GM19238 (cell line): Measurements from ENCODE around the gene SND1.

ENCODE experiments used
- DNase-seq: peaks from one replicate; pipeline ENCODE4 v3.0.0; 2011; ENCODE audit warnings: low spot score; ENCODE audit not compliant: insufficient read length

SND1 gene

DNA sequence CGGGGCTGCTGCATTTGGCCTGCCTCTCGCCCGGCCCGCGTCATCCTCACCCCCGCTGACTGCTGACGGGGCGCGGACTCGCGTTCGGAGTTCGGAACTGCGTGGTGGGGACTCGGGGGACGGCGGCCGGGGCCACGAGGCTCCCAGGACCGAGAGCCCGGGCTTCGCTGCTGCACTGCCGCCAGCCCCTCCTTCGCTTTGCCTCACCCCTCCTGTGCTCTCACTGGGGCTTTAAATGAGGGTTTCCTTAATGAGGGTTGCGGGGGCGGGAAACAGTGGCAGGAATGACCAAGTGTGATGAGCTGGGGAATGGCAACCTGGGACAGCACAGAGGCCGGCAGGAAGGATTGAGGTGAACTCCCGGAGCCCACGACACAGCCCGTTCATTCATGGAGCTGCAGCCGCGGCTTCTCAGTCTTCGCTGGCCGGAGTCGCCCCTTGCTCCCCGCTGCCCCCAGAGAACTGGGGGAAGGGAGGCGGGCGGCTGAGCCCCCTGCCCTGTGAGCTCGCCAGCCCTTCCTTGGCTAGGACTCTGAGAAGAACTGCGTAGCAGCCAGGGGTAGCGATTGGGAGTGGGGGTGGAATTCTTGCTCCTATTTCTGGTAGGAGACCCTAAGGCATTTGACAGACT is 380.7 kb downstream of the SND1 start:
- DNase-seq, result peak; percentile 26

DNA sequence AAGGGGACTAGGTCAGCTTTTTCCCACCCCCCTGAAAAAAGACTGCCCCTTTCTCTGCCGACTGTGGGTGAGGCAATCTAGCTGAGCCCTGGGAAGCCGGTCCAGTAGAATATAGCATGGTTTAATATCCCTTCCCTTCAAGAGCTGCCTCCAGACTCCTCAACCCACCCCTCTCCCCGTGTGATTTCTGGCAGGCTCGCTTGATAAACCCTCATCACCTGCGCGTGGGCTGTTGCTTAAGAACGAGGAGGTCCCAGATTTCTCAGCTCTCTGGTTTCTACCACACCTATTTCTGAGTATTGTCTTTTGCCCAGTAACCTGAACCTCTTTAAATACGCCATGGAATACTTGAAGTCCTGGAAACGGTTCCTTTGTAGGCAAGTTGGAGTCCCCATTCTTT is 381.3 kb downstream of the SND1 start:
- DNase-seq, result no peak

DNA sequence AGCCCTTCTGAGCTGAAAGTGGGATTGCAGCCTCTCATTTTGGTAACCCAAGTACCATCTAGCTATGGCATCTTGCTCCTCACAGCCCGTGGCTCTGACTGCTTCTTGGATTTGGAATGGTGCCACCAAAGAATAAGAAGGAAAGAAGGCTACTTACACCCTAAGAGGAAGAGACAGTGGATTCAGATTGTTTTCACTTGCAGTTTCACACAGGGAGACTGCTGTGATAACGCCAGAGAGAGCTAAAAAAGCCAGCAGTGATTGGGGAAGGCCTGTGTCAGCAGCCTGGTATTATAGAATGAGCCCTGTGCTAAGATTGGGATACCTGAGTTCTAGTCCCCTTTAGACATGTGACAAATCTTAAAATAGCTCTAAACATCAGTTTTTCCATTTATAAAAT is 382.8 kb downstream of the SND1 start:
- DNase-seq, result no peak

DNA sequence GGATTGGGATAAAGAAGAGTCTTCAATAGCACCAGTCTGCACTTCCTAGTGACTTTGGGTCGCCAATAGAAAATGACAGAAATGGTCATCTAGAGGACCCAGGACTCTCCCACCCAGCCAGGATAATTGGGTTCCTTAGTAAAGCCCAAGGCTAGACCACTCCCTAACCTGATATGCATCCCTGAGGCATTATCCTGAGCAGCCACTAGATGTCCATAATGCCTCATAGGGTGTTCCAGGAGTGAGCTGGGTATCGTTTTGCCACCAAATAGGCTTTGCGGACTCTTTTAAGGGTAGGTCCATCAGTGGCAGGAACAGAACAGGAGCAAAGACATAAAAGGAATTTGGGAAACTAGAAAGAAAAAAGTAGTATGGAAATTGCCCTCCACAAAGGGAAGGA is 383.7 kb downstream of the SND1 start:
- no peak for DNase-seq

GRCh38 chr7:128036226-128036940 is 384.4 kb downstream of the SND1 start:
- no peak for DNase-seq

GRCh38 chr7:128037081-128037480 is 385.1 kb downstream of the SND1 start:
- no peak for DNase-seq

DNA sequence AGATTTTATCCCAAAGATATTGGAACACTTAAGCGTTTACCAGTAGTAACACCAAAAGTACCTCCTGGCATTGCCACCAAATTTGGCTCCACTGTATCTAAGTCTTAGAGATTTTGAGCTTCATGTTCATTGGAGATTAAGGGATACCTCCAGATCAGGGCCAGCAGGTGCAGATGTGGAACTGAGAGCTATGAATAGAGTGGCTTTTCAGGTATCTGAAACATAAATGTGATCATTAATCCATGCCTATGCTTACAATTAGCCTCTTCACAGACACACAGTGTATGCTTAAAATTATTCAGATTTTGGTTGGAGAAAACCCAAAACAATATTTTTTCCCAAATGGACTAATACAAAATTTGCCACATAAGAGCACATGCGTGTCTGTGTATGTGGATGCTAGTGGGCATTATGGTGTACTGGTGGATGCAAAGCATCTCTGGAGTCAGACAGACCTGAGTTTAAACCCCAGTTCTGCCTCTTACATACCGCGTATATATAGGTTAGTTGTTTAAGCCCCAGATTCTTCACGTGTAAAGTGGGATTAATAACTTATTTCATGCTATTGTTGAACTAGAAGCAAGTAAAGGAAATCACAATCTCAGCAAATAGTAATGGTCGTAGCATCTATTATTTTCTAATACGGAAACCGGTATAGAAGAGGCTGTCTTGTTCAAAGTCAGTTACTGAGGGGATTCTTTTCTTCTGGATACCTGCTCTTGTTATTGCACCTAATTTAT is 386.1 kb downstream of the SND1 start:
- DNase-seq, result no peak

DNA sequence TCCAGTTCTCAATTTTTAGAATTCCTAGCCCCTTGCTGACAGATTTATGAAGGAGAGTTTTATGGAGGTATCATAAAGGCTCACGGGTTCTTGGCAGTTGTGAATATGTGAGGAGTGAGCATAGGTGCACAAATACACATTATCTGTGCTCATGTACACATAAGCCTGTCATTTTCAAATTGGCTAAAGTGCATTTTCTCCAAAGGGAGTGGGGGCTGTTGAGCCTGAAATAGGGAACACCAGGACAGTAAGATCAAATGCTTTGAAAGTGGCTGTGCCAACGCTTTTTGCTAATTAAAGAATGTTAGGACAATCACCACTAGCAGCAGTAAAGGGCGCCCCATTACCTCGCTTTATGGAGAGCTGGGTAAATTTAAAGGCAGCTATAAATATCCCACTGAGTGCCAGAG is 387.6 kb downstream of the SND1 start:
- DNase-seq, result no peak

DNA sequence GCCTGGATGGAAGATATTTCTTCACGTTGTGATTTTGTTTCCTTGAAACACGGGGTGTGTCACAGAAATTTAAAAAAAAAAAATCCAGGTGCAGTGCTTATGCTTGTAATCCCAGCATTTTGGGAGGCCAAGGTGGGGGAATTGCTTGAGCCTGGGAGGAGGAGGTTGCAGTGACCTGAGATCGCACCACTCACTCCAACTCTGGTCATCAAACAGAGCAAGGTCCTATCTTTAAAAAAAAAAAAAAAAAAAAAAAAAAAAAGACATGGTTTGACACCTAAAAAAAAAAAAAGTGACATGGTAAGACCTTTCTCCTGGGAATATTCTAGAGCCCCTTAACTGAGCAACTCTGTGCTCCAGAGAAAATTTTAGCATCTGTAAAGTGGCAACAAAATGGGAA is 388.2 kb downstream of the SND1 start:
- no peak for DNase-seq

GRCh38 chr7:128041203-128041602 is 389.2 kb downstream of the SND1 start:
- no peak for DNase-seq

DNA sequence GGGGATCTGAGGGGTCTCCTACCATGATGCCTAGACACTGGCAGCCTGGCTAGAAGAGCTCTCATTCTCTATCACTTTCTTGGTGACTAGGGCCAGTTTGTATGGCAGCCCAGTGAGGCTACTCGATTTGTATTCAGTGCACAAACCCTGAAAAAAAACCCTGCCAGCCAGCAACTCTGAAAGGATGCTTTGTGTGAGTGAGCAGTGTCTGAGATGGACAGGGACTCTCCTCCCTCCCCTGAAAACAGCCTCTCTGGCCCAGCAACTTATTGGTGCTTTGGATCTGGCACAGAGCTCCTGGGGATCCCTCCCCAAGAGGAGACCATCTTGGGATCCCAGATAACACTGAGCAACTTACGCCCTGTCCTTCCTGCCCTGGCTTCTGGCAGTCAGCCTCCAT is 390.0 kb downstream of the SND1 start:
- no peak for DNase-seq

DNA sequence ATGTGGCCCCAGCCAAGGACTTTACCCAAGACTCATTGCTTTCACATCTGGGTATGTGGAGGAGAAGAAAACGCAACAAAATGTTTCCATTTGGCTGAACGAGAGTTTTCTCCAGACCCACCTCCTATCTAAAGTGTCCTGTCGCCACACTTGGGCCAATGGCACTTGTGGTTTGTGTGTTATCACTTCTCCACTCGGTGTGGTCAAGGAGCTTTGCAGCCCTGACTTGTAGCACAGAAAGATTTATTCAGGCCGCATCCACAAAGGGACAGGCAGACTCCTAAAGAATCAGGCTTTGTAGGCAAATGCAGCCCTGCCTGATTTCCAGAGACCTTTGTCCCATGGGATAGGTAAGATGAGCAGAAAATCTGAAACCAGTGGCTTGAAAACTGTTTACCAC is 392.1 kb downstream of the SND1 start:
- no peak for DNase-seq

DNA sequence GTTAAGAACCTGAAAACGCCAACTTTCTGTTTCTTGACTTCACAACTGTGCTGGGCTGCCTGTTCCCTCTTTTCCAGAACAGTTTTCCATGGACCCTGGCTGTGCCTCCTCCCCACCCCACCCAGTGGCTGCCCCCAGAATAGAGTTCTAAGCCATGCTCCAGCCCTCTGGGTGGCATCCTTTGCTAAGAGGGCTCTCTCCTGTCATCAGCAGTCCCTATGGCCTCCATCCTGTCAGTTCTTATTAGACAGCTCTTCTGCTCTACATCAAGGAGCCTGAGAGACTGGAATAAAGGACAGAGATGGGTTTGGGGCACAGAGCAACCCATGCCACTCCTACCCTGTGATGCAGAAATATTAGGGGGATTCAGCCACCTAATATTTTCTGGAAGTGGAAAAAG is 393.2 kb downstream of the SND1 start:
- DNase-seq, result no peak

DNA sequence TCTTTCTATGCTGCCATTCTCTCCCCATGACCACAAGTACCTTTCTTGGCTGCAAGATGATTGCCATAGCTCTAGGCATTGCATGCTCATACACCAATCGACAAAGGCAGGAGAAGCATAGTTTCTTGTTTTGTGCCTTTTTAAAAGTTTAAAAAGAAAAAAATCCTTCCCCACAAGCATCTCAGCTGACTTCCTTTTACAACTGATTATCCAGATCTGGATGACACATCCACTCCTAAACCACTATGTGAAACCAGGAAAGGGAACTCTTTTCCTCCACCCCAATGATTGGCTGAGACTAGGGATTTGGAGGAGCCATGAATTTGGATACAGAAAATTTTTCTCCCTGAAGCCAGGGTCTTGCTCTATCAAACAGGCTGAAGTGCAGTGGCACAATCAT is 393.8 kb downstream of the SND1 start:
- DNase-seq, result no peak

GRCh38 chr7:128052404-128052803 is 400.4 kb downstream of the SND1 start:
- no peak for DNase-seq

DNA sequence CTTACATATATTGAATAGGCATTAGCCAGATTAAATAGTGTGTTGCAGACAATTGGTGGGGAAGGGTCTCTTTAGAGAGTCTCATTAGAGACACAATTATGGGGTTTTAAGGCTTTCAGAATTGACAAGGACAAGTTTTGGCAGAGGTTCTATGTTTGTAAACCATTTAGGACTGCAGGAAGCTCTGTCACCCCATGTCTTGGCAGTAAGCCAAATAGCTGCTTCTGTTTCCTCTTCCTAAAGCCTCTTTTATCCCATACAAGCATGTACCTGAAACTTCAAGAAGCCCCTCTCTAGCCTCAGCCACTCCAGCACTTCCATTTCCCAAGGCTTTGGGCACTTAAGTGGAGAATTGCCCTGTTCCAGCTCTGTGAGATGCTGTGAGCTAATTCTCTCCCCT is 401.0 kb downstream of the SND1 start:
- no peak for DNase-seq

GRCh38 chr7:128053991-128054390 is 402.0 kb downstream of the SND1 start:
- DNase-seq, result no peak

DNA sequence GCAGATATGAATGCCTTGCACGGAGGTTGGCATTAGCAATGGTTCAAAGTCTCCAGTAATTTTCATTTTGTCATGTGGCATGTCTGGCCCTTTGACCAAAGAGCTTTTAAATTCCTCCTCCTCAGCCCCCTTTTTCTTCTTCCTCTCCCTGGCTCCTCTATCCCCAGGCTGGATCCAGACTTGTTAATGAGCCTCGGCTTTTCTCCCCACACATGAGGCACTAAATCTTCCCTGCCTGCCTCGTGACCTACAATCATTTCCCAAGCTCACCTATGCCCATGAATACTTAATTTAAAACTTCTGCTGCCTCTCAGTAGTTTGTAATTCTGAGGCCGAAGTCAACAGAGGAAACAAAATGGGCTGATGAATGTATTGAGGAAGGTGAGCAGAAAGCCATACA is 402.5 kb downstream of the SND1 start:
- no peak for DNase-seq

GRCh38 chr7:128055637-128056036 is 403.6 kb downstream of the SND1 start:
- no peak for DNase-seq

DNA sequence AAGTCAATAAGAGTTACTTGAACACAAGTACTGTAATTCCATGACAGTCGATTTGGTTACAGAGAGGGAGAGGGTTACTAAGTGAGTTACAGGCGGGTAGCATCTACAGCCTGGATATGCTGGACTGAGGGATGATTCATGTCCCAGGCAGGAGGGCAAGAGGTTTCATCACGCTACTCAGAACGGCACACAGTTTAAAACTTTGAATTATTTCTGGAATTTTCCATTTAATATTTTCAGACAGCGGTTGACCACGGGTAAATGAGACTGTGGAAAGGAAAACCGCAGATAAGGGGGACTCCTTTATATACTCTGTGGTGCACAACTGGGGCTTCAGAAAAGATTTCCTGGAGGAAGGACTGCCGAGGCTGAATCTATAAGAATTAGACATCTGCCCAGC is 404.9 kb downstream of the SND1 start:
- DNase-seq, result no peak

- DNase-seq, result no peak
These were observed 405.9 kb downstream of the SND1 start for GRCh38 chr7:128057909-128058308.

DNA sequence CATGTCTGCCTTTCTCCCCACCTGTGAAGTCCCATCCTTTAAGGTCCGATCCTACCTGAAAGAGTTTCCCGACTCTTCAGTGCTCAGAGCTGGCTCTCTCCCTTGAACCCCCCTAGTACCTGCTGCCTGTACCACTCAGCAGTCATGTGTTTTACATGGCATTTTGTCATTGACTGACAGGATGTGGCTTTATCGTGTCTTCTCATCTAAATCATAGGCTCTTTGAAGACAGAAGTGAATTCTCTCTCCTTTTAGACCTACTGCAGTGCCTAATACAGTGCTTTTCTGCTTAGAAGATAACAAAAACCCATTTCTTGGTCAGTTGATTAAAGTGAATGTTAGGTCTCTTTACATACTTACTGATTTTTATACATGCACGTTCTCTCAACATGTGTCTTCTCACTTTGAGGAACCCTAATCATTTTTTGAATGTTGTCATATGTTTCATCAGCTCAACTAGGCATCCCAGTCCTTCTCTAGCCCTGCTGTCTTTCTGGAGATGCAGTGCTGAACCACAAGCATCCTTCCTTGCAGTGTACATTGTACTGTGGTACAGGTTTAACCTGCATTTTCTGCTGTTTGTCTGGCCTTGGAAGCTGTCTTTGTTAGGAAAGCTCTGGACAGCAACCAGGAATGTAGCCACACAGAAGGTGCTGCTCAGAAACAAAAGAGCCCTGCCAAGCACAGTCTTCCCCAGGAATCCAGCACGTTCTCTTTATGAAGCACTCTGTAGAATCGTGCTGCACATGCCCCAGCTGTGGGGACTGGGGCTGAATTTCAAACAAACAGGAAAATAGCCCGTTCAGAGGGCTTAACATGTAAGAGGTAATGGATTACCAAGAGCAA is 407.4 kb downstream of the SND1 start:
- DNase-seq, result no peak
